Esophagus (tissue), 2 donors: ENCODE measurements around the gene C5orf58. TPM values are rescaled to one million over a fixed set of nuclear protein-coding genes. Genes with fewer than 3 reads are reported as not detected.

ENCODE experiments used
- H3K27ac ChIP-seq, 2 donors: one replicate each; pipeline ENCODE4 v1.5.1; 2013; ENCODE audit warnings: low read depth in 2 of 2, mild to moderate bottlenecking in 2 of 2, inconsistent platforms in 1 of 2, low read length in 1 of 2, moderate library complexity in 1 of 2
- H3K27me3 ChIP-seq, 2 donors: one replicate each; pipeline ENCODE4 v1.6.1; 2013; ENCODE audit warnings: low read length in 2 of 2, control low read depth in 1 of 2, mild to moderate bottlenecking in 1 of 2; ENCODE audit not compliant: insufficient read depth in 2 of 2, control insufficient read depth in 1 of 2
- H3K36me3 ChIP-seq, 2 donors: one replicate each; pipeline ENCODE4 v1.6.1; 2013; ENCODE audit warnings: low read length in 1 of 2; ENCODE audit not compliant: control insufficient read depth in 2 of 2, insufficient read depth in 2 of 2
- H3K4me1 ChIP-seq, 2 donors: one replicate each; pipeline ENCODE4 v1.6.1; 2013; ENCODE audit warnings: low read length in 1 of 2; ENCODE audit not compliant: control insufficient read depth in 2 of 2, insufficient read depth in 2 of 2
- H3K4me3 ChIP-seq, 2 donors: one replicate each; pipeline ENCODE4 v1.5.1; 2013; ENCODE audit warnings: low read length in 2 of 2, mild to moderate bottlenecking in 2 of 2, low read depth in 1 of 2, moderate library complexity in 1 of 2
- H3K9me3 ChIP-seq, 2 donors: one replicate each; pipeline ENCODE4 v1.6.1; 2013; ENCODE audit warnings: mild to moderate bottlenecking in 2 of 2, low read depth in 1 of 2, low read length in 1 of 2, moderate library complexity in 1 of 2; ENCODE audit not compliant: control insufficient read depth in 2 of 2, insufficient read depth in 1 of 2
- WGBS, 2 donors: extraction: QIAGEN DNeasy Blood & Tissue Kit; methylation state at CpG; one replicate each; pipeline ENCODE4 v1.1.7; 2013; 5-methylcytosine and 5-hydroxymethylcytosine counted together
- polyA plus RNA-seq, 2 donors: library from polyadenylated mRNA; stranded (reverse); fragments of 200-250 nt; gene quantifications; one replicate each; pipeline ENCODE4 v1.2.3, GENCODE V29; 2013
- donor health status: healthy with polysubstance abuse.
- donor health status: Bipolar disorder and iron deficiency.

The C5orf58 gene
- polyA plus RNA-seq, 2 donors = 0.06 TPM; not detected in 1

- 50 to 74% methylated on average over 8 of the region's 8 CpGs for WGBS, 2 donors
- no peaks in the 10 kb centered on the region for H3K27me3 ChIP-seq
- H3K9me3 ChIP-seq = no peaks in the 10 kb centered on the region
- H3K27ac ChIP-seq = peak overlapping the region in 1 of 2 donors; percentile 14
- no peak overlapping the region for H3K4me3 ChIP-seq
- H3K4me1 ChIP-seq = no peaks in the 10 kb centered on the region
- H3K36me3 ChIP-seq = no peaks in the 10 kb centered on the region
Observed at GRCh38 chr5:170275376-170275994, 42.7 kb downstream of the C5orf58 start.

DNA sequence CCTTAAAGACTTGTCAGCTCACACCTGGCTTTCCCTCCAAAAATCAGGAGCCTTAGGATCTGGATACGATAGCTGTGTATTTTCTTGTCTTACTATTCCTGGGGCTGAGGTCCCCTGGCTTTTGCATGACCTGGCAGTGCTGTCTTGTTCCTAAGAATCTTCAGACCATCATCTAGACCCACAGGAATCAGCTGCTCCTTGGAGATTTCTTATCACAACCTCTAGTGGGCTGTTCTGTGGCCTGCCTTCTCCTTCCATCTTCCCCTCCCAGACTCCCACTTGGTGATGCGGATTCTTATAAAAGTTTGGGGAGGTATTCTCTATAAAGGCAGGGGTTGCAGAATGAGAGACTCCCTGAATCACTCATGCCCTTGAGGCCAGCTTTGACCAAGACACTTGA, 43.4 kb downstream of the C5orf58 start:
- Histone ChIP-seq H3K27me3 (no peaks in the 10 kb centered on the region), H3K4me1 (no peaks in the 10 kb centered on the region), H3K27ac (peak overlapping the region in 1 of 2 donors; percentile 14), H3K4me3 (no peak overlapping the region), H3K9me3 (no peaks in the 10 kb centered on the region), H3K36me3 (no peaks in the 10 kb centered on the region)
- WGBS, 2 donors = 88 to 90% methylated on average over 2 of the region's 2 CpGs

GRCh38 chr5:170277867-170278281, 45.1 kb downstream of the C5orf58 start:
- H3K36me3 ChIP-seq = no peaks in the 10 kb centered on the region
- no peaks in the 10 kb centered on the region for H3K4me1 ChIP-seq
- no peaks in the 10 kb centered on the region for H3K27me3 ChIP-seq
- no peak overlapping the region for H3K27ac ChIP-seq
- no peaks in the 10 kb centered on the region for H3K9me3 ChIP-seq
- 38 to 59% methylated on average over 6 of the region's 6 CpGs for WGBS, 2 donors
- H3K4me3 ChIP-seq = no peak overlapping the region

DNA sequence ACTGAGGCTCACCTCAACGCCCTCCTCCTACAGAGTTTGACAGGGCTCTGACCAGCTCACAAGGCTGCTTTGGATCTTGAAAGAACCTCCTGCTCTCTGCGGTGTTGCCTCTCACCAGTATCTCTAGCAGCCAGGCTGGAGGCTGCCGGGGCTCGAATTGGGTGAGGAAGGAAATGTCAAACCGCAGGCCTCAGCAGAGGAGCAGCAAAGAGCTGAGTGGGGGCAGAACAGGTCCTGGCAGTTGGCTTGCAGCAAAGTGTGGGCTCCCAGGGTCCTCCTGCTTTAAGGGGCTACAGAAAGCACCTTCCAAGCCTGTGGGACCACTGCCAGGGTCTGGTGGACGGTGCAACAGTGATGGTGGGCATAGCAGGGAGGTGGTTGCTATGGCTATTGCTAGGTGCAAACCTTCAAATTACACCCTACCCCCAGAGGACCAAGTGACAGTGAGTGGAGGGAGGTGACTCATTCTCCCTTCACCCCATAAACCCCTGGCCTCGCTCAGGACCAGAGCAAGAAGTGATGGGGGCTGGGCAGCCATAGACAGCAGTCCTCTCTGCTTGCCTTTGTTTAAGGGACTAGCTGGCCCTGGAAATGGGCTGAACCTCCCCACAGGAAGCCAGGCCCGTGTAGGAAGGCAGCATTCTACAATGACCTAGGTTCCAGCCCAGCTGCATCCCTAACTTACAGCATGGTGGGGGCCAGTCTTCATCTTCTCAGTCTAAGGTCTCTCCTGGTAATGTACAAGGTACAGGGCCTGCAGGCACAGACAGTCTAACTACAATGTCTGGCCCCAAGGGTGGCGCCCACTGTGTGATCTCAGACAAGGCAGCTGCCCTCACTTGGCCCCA, 46.0 kb downstream of the C5orf58 start:
- H3K4me1 ChIP-seq = no peaks in the 10 kb centered on the region
- H3K36me3 ChIP-seq = no peaks in the 10 kb centered on the region
- H3K4me3 ChIP-seq = no peak overlapping the region
- no peaks in the 10 kb centered on the region for H3K9me3 ChIP-seq
- H3K27ac ChIP-seq = peak overlapping the region in 1 of 2 donors; percentile 18
- 59 to 65% methylated on average over 9 of the region's 9 CpGs for WGBS, 2 donors
- no peaks in the 10 kb centered on the region for H3K27me3 ChIP-seq

DNA sequence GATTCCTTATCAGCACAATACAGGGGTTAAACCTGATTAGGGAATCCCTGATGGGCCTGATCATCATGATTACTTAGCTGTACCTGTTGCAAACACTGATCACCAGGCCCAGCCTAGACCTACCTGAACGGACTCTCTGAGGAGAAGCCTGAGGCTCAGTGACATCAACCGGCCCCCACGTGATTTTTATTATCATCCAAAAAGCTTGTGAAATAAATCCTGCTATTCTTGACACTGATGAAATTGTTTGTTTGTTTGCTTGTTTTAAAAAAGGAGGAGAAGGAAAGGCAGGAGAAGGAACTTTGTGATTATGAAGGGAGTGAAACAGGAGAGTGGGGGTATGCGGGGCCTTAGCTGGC, 46.7 kb downstream of the C5orf58 start:
- Histone ChIP-seq H3K27me3 (no peaks in the 10 kb centered on the region), H3K4me3 (no peak overlapping the region), H3K36me3 (no peaks in the 10 kb centered on the region), H3K27ac (peak overlapping the region in 1 of 2 donors; percentile 18), H3K9me3 (no peaks in the 10 kb centered on the region), H3K4me1 (no peaks in the 10 kb centered on the region)
- WGBS, 2 donors = 79% methylated on average over 4 of the region's 4 CpGs

GRCh38 chr5:170280011-170280493, 47.3 kb downstream of the C5orf58 start:
- H3K4me1 ChIP-seq = no peaks in the 10 kb centered on the region
- no peaks in the 10 kb centered on the region for H3K27me3 ChIP-seq
- no peak overlapping the region for H3K4me3 ChIP-seq
- peak overlapping the region in 1 of 2 donors; percentile 40 for H3K27ac ChIP-seq
- no peaks in the 10 kb centered on the region for H3K9me3 ChIP-seq
- no peaks in the 10 kb centered on the region for H3K36me3 ChIP-seq
- 58 to 62% methylated on average over 6 of the region's 6 CpGs for WGBS, 2 donors

- H3K36me3 ChIP-seq = no peaks in the 10 kb centered on the region
- no peak overlapping the region for H3K27ac ChIP-seq
- no peaks in the 10 kb centered on the region for H3K27me3 ChIP-seq
- H3K4me1 ChIP-seq = peaks cover 0 to 4% of the 10 kb centered on the region in 2 donors
- H3K4me3 ChIP-seq = no peak overlapping the region
- no peaks in the 10 kb centered on the region for H3K9me3 ChIP-seq
- 77 to 85% methylated on average over 1 of the region's 1 CpG for WGBS, 2 donors
Observed at GRCh38 chr5:170283296-170283695, 50.5 kb downstream of the C5orf58 start.

DNA sequence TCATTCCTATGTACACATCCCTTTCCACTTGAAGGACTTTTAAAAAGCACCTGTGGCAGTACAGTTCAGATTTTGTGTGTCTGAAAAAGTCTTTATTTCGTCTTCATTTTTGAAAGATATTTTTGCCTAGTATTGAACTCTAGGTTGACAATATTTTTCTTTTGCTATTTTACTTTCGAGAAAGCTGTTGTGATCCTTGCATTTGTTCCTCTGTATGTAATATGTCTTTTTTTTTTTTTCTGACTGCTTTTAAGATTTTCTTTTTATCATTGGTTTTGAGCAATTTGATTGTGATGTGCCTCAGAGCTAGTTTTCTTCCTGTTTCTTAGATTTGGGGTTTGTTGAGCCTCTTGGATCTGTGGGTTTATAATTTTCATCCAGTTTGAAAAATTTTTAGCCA, 51.4 kb downstream of the C5orf58 start:
- Histone ChIP-seq H3K36me3 (no peaks in the 10 kb centered on the region), H3K4me1 (peaks cover 0 to 4% of the 10 kb centered on the region in 2 donors), H3K27ac (no peak overlapping the region), H3K4me3 (no peak overlapping the region), H3K27me3 (no peaks in the 10 kb centered on the region), H3K9me3 (no peaks in the 10 kb centered on the region)
- 69 to 83% methylated on average over 2 of the region's 2 CpGs for WGBS, 2 donors

GRCh38 chr5:170285181-170285580, 52.4 kb downstream of the C5orf58 start:
- Histone ChIP-seq H3K4me1 (peaks cover 0 to 4% of the 10 kb centered on the region in 2 donors), H3K9me3 (no peaks in the 10 kb centered on the region)

More at GRCh38 chr5:170285181-170285580, 52.4 kb downstream of the C5orf58 start:
- H3K4me3 ChIP-seq = no peak overlapping the region
- H3K27ac ChIP-seq = no peak overlapping the region
- H3K36me3 ChIP-seq = no peaks in the 10 kb centered on the region
- no peaks in the 10 kb centered on the region for H3K27me3 ChIP-seq
